Loucy (cell line): Measurements from ENCODE around the gene ARL13B.

ENCODE experiments used
- CTCF ChIP-seq: fragments of 200-600 bp; sonication (generic); conservative IDR thresholded peaks from 2 replicates; pipeline ENCODE4 v1.5.1; 2014; ENCODE audit warnings: mild to moderate bottlenecking, antibody characterized with exemption, low read length
- EZH2phosphoT487 ChIP-seq: fragments of 200-600 bp; IDR thresholded peaks from 2 replicates; pipeline ENCODE4 v1.6.1; 2018; ENCODE audit warnings: antibody characterized with exemption, mild to moderate bottlenecking, moderate library complexity, borderline replicate concordance

GRCh38 chr3:93936549-93936948 lies 43.4 kb upstream of the ARL13B start:
- TF ChIP-seq CTCF = no peak
- no peak for TF ChIP-seq EZH2phosphoT487
